Breast epithelium (tissue), 3 donors: Measurements from ENCODE around the gene HDAC6.

Experiments
- CTCF ChIP-seq, 3 donors: fragments of 450-650 bp; IDR thresholded peaks; one replicate each; pipeline ENCODE4 v1.5.1; 2016 to 2017; ENCODE audit warnings: antibody characterized with exemption in 3 of 3, mild to moderate bottlenecking in 3 of 3, moderate library complexity in 3 of 3
- POLR2A ChIP-seq: fragments of 450-650 bp; IDR thresholded peaks from one replicate; pipeline ENCODE4 v1.6.1; 2016; ENCODE audit warnings: antibody characterized with exemption, mild to moderate bottlenecking, moderate library complexity

- TF ChIP-seq CTCF (IDR thresholded peaks at IDR 0.05), result no peak
- TF ChIP-seq POLR2A, result no peak
Measured at GRCh38 chrX:48790477-48790876, 11.4 kb upstream of the HDAC6 start.
